ENCODE results near the gene RREB1. TPM values are rescaled to one million over a fixed set of nuclear protein-coding genes. Genes with fewer than 3 reads are reported as not detected.

The RREB1 gene
- total and polyA plus RNA-seq, 2 of the 4 experiments (the other 2 are of a cell fraction) = 8.4 to 14.5 TPM

- H3K27me3 ChIP-seq (ENCODE audit: control insufficient read depth, insufficient read depth, low read length) = no peaks in the 10 kb centered on the region
- CTCF ChIA-PET = no interaction called here
- H4K8ac ChIP-seq (ENCODE audit: low read depth in 2 of 2, low read length in 2 of 2) = no peak overlapping the region
- H3K79me1 ChIP-seq (ENCODE audit: low read depth in 1 of 2, low read length in 2 of 2) = peaks cover 51 to 89% of the 10 kb centered on the region in 2 experiments
- DNase-seq (peak; percentile 36), ATAC-seq (ENCODE audit: low read depth) (peak; percentile 81)
- intact Hi-C loops (cut with micrococcal nuclease) = no loop called here
- peaks cover 35% of the 10 kb centered on the region for H3K9me1 ChIP-seq (ENCODE audit: insufficient read depth, low read length)
- no peak overlapping the region for H3K27ac ChIP-seq (ENCODE audit: insufficient read depth, low read length)
- BruUV-seq (replicated peaks) = no TSS peak
- no peak overlapping the region for H4K5ac ChIP-seq (ENCODE audit: low read depth, low read length)
- H4K20me1 ChIP-seq (ENCODE audit: insufficient read depth, low read length) = peaks cover 51% of the 10 kb centered on the region
- no peak overlapping the region for H3K4me2 ChIP-seq (ENCODE audit: low read depth, low read length)
- no peak overlapping the region for H2BK15ac ChIP-seq (ENCODE audit: low read depth, low read length)
- in situ Hi-C loops (cut with MboI; ENCODE audit: low sequenced_read_pairs) = no loop called here
- H3K23ac ChIP-seq (ENCODE audit: low read depth, low read length) = 0 out of 2 replicates have a peak overlapping the region, but pooled peaks have one; percentile 56
- H3K56ac ChIP-seq (ENCODE audit: extremely low read depth, insufficient read depth, low read length) = no peak overlapping the region
- peaks cover 7% of the 10 kb centered on the region for H3K36me3 ChIP-seq (ENCODE audit: control insufficient read depth, insufficient read depth, low read length)
- no peak overlapping the region for H3K9ac ChIP-seq (ENCODE audit: low read depth, low read length)
- POLR2A ChIA-PET (ENCODE audit: unreplicated experiment) = no interaction called here
- H3K14ac ChIP-seq (replicated peaks; ENCODE audit: low read depth, low read length) = peak overlapping the region; percentile 45; the same call in 1 of the 2 replicates
- no peak for TF ChIP-seq SMC3 (IDR thresholded peaks at IDR 0.05; ENCODE audit: low read depth, low read length)
- TF ChIP-seq USF2 (IDR thresholded peaks at IDR 0.05; ENCODE audit: low read depth, low read length) = 0 out of 2 replicates have a peak, but pooled peaks have one; percentile 12
- no peak overlapping the region for H3K4ac ChIP-seq (ENCODE audit: low read depth, low read length)
- no peak overlapping the region for H3K18ac ChIP-seq (ENCODE audit: low read depth, low read length)
- no peak overlapping the region for H2BK120ac ChIP-seq (ENCODE audit: low read depth, low read length)
- peaks cover 11% of the 10 kb centered on the region for H3K4me1 ChIP-seq (ENCODE audit: control insufficient read depth, insufficient read depth, low read length)
- H4K91ac ChIP-seq (ENCODE audit: insufficient read depth, low read depth, low read length) = peak overlapping the region; percentile 20
- H2AFZ ChIP-seq (replicated peaks; ENCODE audit: low read length, poor library complexity) = no peak overlapping the region
- no peak overlapping the region for H2AK5ac ChIP-seq (ENCODE audit: low read depth, low read length)
- no peak overlapping the region for H2BK5ac ChIP-seq (ENCODE audit: low read depth, low read length, poor library complexity, severe bottlenecking)
- H3K4me3 ChIP-seq (ENCODE audit: insufficient read depth, low read depth, low read length) = no peak overlapping the region
- no CpG with 5 or more reads among the region's 5 CpGs for WGBS, 2 experiments (ENCODE audit: extremely low coverage in 2 of 2, insufficient read length in 1 of 2)
- H2AK9ac ChIP-seq (replicated peaks; ENCODE audit: low read depth, low read length, poor library complexity) = peak overlapping the region; percentile 23
- no peak overlapping the region for H2BK20ac ChIP-seq (ENCODE audit: low read depth, low read length)
- no peaks in the 10 kb centered on the region for H3K9me3 ChIP-seq (ENCODE audit: control insufficient read depth, insufficient read depth, low read length)
- dilution Hi-C loops (cut with HindIII; ENCODE audit: low sequenced_read_pairs, unreplicated experiment) = no loop called here
These were observed 67.7 kb downstream of the RREB1 start for GRCh38 chr6:7175462-7175861.
